ENCODE data around the gene TNS3.
A peak's percentile ranks its signal among the peaks of the same experiment; 100 is the strongest.

The TNS3 gene

DNA sequence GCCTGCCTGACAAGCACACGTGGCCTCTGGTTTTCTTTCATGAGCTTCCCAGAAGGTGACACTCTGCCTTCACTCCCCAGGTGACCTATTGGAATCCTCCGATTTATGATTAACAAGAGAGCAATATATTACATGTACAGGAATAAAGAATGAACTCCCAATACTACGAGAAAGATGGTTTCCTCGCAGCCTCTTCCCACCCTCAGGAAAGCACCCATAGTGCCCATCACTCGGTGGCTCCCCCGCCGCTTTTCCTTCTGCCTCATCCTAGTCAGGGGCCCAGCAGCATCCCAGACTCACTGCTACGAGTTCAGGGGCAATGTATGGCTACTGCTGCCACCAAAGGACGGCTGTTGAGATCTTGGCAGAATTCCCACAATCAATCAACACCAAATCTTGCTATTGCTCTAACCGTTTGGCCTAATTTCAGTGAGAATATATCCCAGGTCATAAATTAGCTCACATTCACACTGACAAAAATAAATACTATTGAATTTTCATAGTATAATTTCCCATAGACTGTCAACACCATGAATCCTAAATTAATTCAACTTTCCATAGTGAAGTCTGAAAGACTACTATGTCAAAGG is 196.3 kb downstream of the TNS3 start:
- TF ChIP-seq POLR2A (IDR thresholded peaks at IDR 0.05; ENCODE audit: low read length): no peak
- TF ChIP-seq GATA1 (IDR thresholded peaks at IDR 0.05; ENCODE audit: low read depth, low read length): no peak
- DNase-seq: no peak

DNA sequence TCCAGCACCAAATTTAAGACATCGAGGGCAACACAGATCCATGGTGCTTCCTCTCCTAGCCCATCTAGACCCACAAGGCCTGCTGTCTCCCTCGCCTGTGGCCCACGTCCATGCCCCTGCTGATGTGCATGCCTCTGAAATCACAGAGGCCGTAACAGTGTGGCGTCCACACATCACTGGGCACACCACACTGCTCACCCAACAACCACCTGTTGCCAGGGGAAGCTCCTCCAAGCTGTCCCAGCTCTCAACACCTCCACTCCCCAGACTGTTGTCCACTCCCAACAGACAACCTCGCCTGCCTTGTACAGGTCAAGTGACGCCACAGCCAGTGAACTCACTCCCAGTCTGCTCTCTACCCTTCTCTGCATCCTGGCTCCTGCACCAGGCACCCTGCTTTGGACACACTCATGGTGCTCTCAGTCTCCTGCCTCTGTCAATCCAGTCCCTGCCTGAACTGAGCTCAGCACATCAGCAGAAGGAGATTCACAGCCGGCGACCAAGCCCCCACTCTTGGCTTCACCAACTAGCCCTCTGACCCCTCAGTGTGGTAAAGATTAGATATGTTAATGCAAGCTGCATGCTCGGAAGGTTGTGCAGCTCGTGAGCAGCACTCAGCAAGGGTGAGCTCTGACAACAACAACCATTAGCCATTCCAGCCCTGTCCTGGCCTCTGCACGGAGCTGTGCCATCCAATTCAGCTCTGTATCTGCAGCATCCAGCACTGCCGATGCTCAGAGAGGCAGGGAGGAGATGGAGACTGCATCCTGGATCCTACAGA is 197.0 kb downstream of the TNS3 start:
- TF ChIP-seq POLR2A (IDR thresholded peaks at IDR 0.05; ENCODE audit: low read length) (no peak), GATA1 (IDR thresholded peaks at IDR 0.05; ENCODE audit: low read depth, low read length) (no peak)
- no peak for DNase-seq

DNA sequence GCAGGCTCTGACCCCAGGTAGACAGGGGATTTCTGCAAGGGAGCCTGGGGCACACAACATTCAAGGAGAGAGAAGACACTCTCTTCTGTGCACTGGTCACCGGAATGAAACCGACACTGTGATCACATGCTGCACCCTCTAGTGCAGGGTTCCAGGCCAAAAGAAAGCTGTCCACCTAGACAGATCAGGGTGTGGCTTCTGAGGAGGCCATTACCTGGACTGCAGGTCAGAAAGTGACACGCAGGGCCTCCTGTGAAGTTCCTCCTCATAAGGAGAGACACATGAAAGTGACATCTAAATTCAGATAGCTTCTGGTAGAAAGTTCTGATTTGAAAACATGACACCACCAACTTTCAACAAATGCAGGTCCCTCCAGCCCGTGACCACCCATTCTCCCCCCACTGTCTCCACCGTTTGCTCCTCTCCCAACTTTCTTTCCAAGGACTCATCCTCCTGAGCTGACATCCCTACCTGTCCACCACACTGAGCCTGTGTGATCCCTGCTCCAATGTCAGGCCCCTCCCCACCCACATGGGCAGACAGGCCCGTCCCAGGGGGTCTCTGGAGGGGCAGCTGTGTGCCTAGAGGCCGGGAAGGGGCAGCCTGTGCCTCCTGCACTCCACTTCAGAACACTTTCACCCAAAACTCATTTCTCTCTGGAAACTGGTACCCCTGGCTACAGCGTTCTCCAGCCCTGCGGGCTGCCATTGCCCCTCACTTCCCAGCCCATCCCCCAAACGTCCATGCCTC is 198.0 kb downstream of the TNS3 start:
- TF ChIP-seq GATA1 (IDR thresholded peaks at IDR 0.05; ENCODE audit: low read depth, low read length) (no peak), POLR2A (IDR thresholded peaks at IDR 0.05; ENCODE audit: low read length) (no peak)
- DNase-seq: no peak

DNA sequence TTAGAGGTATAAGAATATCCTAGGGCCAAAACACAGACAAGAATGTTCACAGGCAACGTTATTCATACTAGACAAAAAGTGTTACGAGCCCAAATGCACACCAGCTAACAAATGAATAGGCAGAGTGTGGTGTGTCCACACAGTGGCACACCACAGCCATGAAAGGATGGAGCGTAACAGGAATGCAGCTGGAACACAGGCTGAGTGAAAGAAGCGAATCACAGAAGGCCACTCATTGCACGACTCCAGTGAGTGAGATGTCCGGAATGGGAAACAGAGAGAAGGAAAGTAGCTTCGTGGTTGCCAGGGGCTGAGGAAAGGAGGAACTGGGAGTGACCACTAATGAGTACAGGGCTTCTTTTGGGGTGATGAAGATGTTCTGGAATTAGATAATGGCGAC is 198.8 kb downstream of the TNS3 start:
- TF ChIP-seq GATA1 (IDR thresholded peaks at IDR 0.05; ENCODE audit: low read depth, low read length): no peak
- TF ChIP-seq POLR2A (IDR thresholded peaks at IDR 0.05; ENCODE audit: low read length): no peak

DNA sequence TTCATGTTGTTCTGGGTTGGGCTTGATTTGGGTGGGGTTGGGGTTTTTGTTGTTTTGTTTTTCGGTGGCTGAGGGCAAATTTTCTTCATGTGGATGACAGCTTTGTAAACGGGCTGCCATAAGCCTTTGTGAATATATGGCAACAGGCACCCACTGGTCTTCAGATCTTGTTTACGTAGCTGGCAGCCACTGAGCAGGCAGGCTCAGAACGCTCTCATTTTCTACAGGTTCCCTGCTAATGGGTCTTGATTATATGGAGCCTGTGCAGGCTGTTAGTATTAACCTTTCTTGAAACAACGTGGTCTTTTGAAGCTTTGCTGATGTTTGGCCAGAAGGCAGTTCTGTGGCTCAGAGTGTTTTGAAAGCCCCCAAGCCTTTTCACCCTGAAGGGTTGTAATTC is 199.7 kb downstream of the TNS3 start:
- TF ChIP-seq GATA1 (IDR thresholded peaks at IDR 0.05; ENCODE audit: low read depth, low read length) (no peak), POLR2A (IDR thresholded peaks at IDR 0.05; ENCODE audit: low read length) (no peak)
- DNase-seq: no peak

More for the DNA sequence above, 198.8 kb downstream of the TNS3 start:
- no peak for DNase-seq

DNA sequence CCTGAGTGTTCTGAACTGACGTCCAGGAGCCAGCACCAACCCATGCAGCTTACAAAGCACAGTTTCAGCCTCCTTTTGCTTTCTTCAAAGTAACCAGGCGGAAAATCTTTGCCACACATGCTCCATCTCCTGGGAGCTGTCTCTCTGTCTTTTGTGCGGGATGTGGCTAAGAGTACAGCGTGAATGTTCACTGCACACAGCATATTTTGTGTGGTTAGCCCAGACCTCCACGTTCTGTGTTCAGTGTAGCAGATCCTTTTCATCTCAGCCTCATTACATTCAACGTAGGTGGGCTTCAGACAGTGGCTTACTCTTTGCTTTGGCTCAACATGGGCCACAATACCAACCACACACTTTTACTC is 200.8 kb downstream of the TNS3 start:
- no peak for DNase-seq
- no peak for TF ChIP-seq GATA1 (IDR thresholded peaks at IDR 0.05; ENCODE audit: low read depth, low read length)
- no peak for TF ChIP-seq POLR2A (IDR thresholded peaks at IDR 0.05; ENCODE audit: low read length)

DNA sequence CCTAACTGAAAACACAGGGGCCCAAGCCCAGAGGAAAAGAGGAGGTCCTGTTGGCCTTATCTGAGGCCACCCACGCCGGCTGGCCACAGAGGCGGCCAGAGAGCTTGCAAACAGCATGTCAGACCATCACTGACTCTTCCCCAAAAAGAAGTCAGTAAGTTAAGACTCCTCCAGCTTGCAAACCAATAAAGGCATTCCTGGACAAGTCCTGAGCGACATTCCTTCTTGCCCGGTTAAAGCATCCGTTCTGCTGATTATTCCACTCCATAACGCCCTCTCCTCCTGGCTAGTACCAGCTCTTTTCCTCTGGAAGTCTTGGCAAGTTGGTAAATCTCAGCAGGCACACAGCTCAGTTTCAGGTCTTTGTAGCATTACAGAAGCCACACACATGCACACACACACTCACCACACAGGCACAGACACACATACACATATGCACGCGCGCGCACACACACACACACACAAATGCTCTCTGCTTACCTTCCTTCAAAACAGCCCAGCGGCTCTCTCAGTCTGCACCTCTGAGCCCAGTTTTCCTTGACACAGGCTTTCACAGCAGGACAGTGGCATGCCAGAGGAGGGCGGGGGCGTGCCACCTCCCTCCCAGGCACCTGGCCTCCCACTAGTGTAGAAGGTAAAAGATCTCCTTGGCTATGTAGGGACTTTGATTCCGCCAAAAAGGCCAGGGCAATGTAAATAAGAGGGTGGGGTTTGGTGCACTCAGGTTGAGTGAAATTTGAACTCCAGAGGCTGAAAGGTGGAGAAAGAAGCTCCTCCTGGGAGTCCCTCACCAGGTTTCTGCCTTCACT is 201.4 kb downstream of the TNS3 start:
- peak in 1 of 2 experiments; percentile 20 for DNase-seq
- TF ChIP-seq POLR2A (IDR thresholded peaks at IDR 0.05; ENCODE audit: low read length) (no peak), GATA1 (IDR thresholded peaks at IDR 0.05; ENCODE audit: low read depth, low read length) (no peak)

DNA sequence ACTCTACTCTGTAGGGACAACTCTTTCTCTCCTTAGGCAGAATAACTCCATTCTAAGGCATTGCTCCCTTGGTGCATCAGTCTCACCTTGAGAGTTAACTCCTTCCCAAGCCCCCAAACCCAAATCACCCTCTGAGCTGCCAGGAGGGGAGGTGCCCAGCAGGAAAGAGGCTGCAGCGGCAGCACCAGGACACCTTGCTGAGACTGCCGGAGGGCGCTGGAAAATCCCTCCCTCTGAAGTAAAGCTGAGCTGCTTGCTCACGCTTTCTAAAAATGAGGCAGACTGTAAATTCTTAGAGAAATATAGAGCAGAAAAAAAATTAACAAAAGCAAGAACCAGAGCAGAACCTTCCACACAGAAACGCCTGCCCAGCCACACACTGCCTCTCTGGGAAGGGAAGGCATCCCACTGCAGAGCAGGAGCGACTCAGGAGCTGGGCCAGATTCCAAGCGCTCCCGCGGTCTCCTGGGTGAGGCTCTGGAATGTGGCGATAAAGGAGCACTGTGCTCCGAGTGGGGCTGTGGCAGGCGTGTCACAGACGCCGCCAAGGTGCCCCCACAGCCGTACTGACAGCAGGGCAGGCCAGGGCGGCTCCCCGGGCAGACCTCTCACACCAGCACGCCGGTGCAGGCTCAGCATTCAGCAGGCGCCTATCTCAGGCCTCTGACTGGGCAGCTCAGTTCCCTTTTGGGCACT is 202.1 kb downstream of the TNS3 start:
- no peak for TF ChIP-seq POLR2A (IDR thresholded peaks at IDR 0.05; ENCODE audit: low read length)
- no peak for TF ChIP-seq GATA1 (IDR thresholded peaks at IDR 0.05; ENCODE audit: low read depth, low read length)
- no peak for DNase-seq

DNA sequence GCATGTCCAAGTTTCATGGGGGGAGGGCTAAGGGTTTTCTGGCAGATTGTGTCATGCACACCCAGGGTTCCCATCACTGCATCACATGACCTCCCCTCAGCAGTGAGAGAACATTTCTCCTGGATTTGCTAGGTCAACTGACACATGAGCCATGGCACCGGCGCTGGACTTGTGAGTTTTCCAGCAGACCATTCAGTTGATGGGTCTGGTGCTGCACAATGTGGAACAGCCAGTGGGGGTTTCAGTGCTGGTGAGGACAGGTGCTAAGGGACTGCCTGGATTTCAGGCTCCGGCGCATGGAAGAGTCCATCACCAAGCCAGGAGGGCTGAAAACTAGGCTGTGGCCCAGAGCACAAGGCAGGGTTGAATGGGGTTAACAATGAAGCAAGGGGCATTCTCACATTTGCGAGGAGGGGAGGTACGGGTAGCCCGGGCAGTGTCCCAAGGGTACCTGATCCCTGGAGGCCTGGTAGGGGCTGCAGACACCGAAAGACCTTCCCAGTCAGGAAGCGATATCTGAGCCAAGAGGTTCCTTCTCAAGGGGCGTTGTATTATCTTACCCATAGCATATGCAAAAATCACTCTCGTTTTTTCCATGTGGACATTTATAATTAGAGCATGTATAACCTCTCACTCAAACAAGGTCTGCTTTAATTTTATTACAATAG is 203.0 kb downstream of the TNS3 start:
- no peak for DNase-seq
- TF ChIP-seq GATA1 (IDR thresholded peaks at IDR 0.05; ENCODE audit: low read depth, low read length) (no peak), POLR2A (IDR thresholded peaks at IDR 0.05; ENCODE audit: low read length) (no peak)

DNA sequence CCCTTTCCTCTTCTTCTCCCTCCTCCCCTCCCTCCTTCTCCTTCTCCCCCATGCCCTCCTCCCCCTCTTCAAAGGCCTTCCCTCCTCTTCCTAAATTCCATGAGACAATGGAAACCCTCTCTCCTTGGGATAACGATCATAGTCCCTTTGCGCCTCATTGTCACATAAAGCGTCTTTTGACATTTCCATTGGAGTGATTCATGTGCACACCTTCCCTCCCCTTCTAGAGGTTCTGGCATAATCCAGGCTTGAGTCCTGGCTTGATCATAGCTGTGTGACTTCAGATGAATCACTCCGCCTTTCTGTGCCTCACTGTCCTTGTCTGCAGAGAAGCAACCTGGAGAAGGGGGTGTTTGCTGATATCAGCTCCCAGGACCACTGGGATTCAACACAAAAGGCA is 204.2 kb downstream of the TNS3 start:
- no peak for DNase-seq
- TF ChIP-seq POLR2A (IDR thresholded peaks at IDR 0.05; ENCODE audit: low read length): no peak
- no peak for TF ChIP-seq GATA1 (IDR thresholded peaks at IDR 0.05; ENCODE audit: low read depth, low read length)

DNA sequence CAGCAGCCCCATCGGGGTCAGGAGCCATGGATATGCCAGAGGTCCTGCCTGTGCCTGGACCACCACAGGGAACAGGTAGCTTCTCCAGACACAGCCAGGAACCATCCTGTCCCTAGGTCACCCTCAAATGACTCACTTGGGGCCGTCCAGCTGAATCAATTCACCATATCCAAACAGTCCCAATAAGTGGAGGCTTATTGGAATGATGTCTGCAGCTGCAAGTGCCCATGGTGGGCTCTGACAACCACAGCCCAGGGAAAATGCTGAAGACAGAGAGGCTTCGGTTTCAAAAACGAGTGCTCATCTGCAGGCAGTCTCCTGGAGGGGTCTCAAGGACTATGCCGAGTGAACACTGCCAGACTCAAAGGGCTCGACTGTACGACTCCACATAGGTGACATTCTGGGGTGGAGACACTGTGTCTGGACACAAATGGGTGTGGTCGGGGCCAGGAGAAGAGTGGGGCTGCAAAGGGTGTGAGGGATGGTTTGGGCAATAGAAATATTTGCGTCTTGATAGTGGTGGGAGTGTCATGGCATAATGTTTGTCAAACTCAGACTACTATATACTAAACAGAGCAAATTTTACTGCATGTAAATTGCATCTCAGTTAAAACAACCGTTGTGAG is 204.8 kb downstream of the TNS3 start:
- no peak for DNase-seq

More for the DNA sequence above, 204.8 kb downstream of the TNS3 start:
- TF ChIP-seq GATA1 (IDR thresholded peaks at IDR 0.05; ENCODE audit: low read depth, low read length) (no peak), POLR2A (IDR thresholded peaks at IDR 0.05; ENCODE audit: low read length) (no peak)
